ENCODE data around the gene GJB5. TPM values are rescaled to one million over a fixed set of nuclear protein-coding genes. Genes with fewer than 3 reads are reported as not detected.
A peak's percentile ranks its signal among the peaks of the same experiment; 100 is the strongest.

The GJB5 gene
- polyA plus RNA-seq, 1 donor (not counting 4 experiments of a cell fraction or from before 2014, with no cell fraction given), result 169 TPM

DNA sequence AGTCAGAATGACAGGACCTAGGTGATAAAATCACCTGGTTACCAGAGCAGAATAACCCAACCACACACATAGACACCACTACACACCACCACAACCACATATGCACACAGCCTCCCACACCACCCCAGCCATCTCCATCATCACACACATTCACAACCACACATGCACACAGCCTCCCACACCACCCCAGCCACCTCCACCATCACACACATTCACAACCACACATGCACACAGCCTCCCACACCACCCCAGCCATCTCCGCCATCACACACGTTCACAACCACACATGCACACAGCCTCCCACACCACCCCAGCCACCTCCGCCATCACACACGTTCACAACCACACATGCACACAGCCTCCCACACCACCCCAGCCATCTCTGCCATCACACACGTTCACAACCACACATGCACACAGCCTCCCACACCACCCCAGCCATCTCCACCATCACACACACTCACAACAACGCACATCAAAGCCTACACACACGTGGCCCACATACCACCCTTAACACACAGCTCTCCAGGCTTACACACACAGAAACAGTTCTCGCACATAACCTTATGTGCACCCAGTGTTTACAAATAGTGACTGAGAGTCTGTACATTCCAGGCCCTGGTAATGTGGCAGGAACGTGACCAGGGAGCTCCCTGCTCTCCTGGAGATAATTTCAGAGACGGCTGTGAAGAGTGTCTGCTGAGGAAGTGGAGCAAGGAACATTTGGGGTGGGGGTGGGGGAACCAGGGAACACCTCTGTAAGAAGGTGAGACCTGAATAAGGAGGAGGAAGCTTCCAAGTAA lies 22.9 kb downstream of the GJB5 start:
- no peak overlapping the region for H3K9ac ChIP-seq (ENCODE audit: control insufficient read depth, extremely low read depth, insufficient read depth, low read length)
- FAIRE-seq (peak; percentile 70), DNase-seq (ENCODE audit: low read depth, low spot score) (no peak)
- H4K20me1 ChIP-seq (ENCODE audit: control insufficient read depth, extremely low read depth, insufficient read depth, low read length), result no peaks in the 10 kb centered on the region
- H3K9me3 ChIP-seq (ENCODE audit: control insufficient read depth, low read depth, low read length), result no peaks in the 10 kb centered on the region
- H2AFZ ChIP-seq (ENCODE audit: control insufficient read depth, low read length), result peak overlapping the region; percentile 34
- H3K4me2 ChIP-seq (ENCODE audit: control insufficient read depth, extremely low read depth, insufficient read depth, low read depth, low read length), result no peak overlapping the region
- H3K4me3 ChIP-seq (ENCODE audit: control insufficient read depth in 2 of 3, extremely low read depth in 1 of 3, insufficient read depth in 2 of 3, low read depth in 1 of 3, low read length in 3 of 3), result no peak overlapping the region
- peaks cover 39% of the 10 kb centered on the region for H3K4me1 ChIP-seq (ENCODE audit: control insufficient read depth, extremely low read depth, insufficient read depth, low read length)
- no peaks in the 10 kb centered on the region for H3K27me3 ChIP-seq (ENCODE audit: control insufficient read depth, extremely low read depth, insufficient read depth, low read length)
- H3K27ac ChIP-seq (ENCODE audit: control insufficient read depth, insufficient read depth, low read length), result no peak overlapping the region
- H3K9me1 ChIP-seq (ENCODE audit: control insufficient read depth, extremely low read depth, insufficient read depth, low read length), result no peaks in the 10 kb centered on the region
- TF ChIP-seq CTCF (optimal IDR thresholded peaks at IDR 0.05 in 1 of 3, IDR thresholded peaks at IDR 0.05 in 1 of 3, conservative IDR thresholded peaks at IDR 0.05 in 1 of 3; ENCODE audit: extremely low read depth in 1 of 3, insufficient read depth in 2 of 3, low read length in 3 of 3) (no peak), EZH2 (IDR thresholded peaks at IDR 0.05; ENCODE audit: low read length) (no peak)
- H3K36me3 ChIP-seq (ENCODE audit: control insufficient read depth in 2 of 2, extremely low read depth in 1 of 2, insufficient read depth in 2 of 2, low read length in 2 of 2), result peaks cover 0 to 3% of the 10 kb centered on the region in 2 experiments
- peaks cover 19% of the 10 kb centered on the region for H3K79me2 ChIP-seq (ENCODE audit: control insufficient read depth, insufficient read depth, low read length)
- dilution Hi-C loops (cut with MboI; ENCODE audit: extremely low pct_ligation_motif_present, low sequenced_read_pairs), result no loop called here

DNA sequence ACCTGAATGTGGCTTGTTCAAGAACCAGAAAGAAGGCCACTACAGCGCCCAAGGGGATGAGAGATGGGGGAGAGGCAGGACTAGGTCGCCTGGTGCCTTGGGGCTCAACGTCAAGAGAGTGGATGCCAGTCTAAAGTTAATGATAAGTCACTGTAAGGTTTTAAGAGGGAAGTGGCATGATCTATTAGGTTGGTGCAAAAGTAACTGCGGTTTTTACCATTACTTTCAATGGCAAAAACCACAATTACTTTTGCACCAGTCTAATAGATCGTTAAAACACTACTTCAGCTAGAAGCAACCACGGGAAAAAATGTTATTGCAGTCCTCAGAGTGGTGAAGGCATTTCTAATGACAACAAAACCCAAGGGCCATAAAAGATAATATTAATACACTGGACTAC lies 23.5 kb downstream of the GJB5 start:
- no peak overlapping the region for H3K4me2 ChIP-seq (ENCODE audit: control insufficient read depth, extremely low read depth, insufficient read depth, low read depth, low read length)
- peak overlapping the region; percentile 34 for H2AFZ ChIP-seq (ENCODE audit: control insufficient read depth, low read length)
- no peak for TF ChIP-seq EZH2 (IDR thresholded peaks at IDR 0.05; ENCODE audit: low read length)
- TF ChIP-seq CTCF (optimal IDR thresholded peaks at IDR 0.05 in 1 of 3, IDR thresholded peaks at IDR 0.05 in 1 of 3, conservative IDR thresholded peaks at IDR 0.05 in 1 of 3; ENCODE audit: extremely low read depth in 1 of 3, insufficient read depth in 2 of 3, low read length in 3 of 3), result no peak
- H3K27ac ChIP-seq (ENCODE audit: control insufficient read depth, insufficient read depth, low read length), result peak overlapping the region; percentile 94
- peaks cover 26% of the 10 kb centered on the region for H3K79me2 ChIP-seq (ENCODE audit: control insufficient read depth, insufficient read depth, low read length)
- H3K4me1 ChIP-seq (ENCODE audit: control insufficient read depth, extremely low read depth, insufficient read depth, low read length), result peaks cover 45% of the 10 kb centered on the region
- no peak overlapping the region for H3K9ac ChIP-seq (ENCODE audit: control insufficient read depth, extremely low read depth, insufficient read depth, low read length)
- H3K9me3 ChIP-seq (ENCODE audit: control insufficient read depth, low read depth, low read length), result no peaks in the 10 kb centered on the region
- H3K27me3 ChIP-seq (ENCODE audit: control insufficient read depth, extremely low read depth, insufficient read depth, low read length), result no peaks in the 10 kb centered on the region
- no peaks in the 10 kb centered on the region for H3K9me1 ChIP-seq (ENCODE audit: control insufficient read depth, extremely low read depth, insufficient read depth, low read length)
- dilution Hi-C loops (cut with MboI; ENCODE audit: extremely low pct_ligation_motif_present, low sequenced_read_pairs), result no loop called here
- no peak for DNase-seq (ENCODE audit: low read depth, low spot score)
- no peaks in the 10 kb centered on the region for H4K20me1 ChIP-seq (ENCODE audit: control insufficient read depth, extremely low read depth, insufficient read depth, low read length)
- FAIRE-seq, result no peak
- peaks cover 0 to 3% of the 10 kb centered on the region in 2 experiments for H3K36me3 ChIP-seq (ENCODE audit: control insufficient read depth in 2 of 2, extremely low read depth in 1 of 2, insufficient read depth in 2 of 2, low read length in 2 of 2)
- H3K4me3 ChIP-seq (ENCODE audit: control insufficient read depth in 2 of 3, extremely low read depth in 1 of 3, insufficient read depth in 2 of 3, low read depth in 1 of 3, low read length in 3 of 3), result no peak overlapping the region

Measured in keratinocyte (primary cell).